Measurements from ENCODE around the gene INTU. TPM values are rescaled to one million over a fixed set of nuclear protein-coding genes. Genes with fewer than 3 reads are reported as not detected.

INTU gene
- total and polyA plus RNA-seq, 9 of the 15 experiments (the other 6 are each of a cell fraction or from before 2014, with no cell fraction given) = 1.5 to 8.9 (median 3.9) TPM

GRCh38 chr4:127756906-127757305 lies 124.1 kb downstream of the INTU start (continued):
- TF ChIP-seq IRF2 (CRISPR knock-in tag; IDR thresholded peaks at IDR 0.05) = no peak
- no peak for TF ChIP-seq TFAP4 (CRISPR knock-in tag; IDR thresholded peaks at IDR 0.05; ENCODE audit: borderline replicate concordance)
- no peak for TF ChIP-seq SREBF2 (CRISPR knock-in tag; IDR thresholded peaks at IDR 0.05)
- TF ChIP-seq HDGF (IDR thresholded peaks at IDR 0.05) = no peak

GRCh38 chr4:127759228-127759820 lies 126.6 kb downstream of the INTU start:
- no peak for DNase-seq (ENCODE audit: extremely low read depth in 1 of 4, low spot score in 3 of 4)
- ChIA-PET CTCF (ENCODE audit: low intra/inter-chr PET ratio) (no interaction called here), POLR2A (no interaction called here)
- 40% methylated on average over 2 of the region's 2 CpGs for WGBS (ENCODE audit: insufficient coverage, low coverage, missing lambda C conversion rate)
- in situ Hi-C loops (cut with MboI) = no loop called here
- no peaks in the 10 kb centered on the region; a peak in 1 of 5 replicates for H3K27me3 ChIP-seq (ENCODE audit: control insufficient read depth in 2 of 2, insufficient read depth in 2 of 2, low read length in 2 of 2)
- no peak for FAIRE-seq
- intact Hi-C loops (cut with micrococcal nuclease) = no loop called here
- H2AFZ ChIP-seq (ENCODE audit: low read depth, low read length) = no peak overlapping the region
- H3K27ac ChIP-seq (ENCODE audit: extremely low read depth, low read depth, low read length) = no peak overlapping the region
- BruUV-seq (replicated peaks) = no TSS peak
- TF ChIP-seq SOX6 (IDR thresholded peaks at IDR 0.05) = no peak
- TF ChIP-seq SPI1 (IDR thresholded peaks at IDR 0.05; ENCODE audit: borderline replicate concordance, low read depth, low read length) = 0 out of 2 replicates have a peak, but pooled peaks have one; percentile 45
- H3K4me1 ChIP-seq (replicated peaks in 1 of 2; ENCODE audit: control insufficient read depth in 2 of 2, insufficient read depth in 2 of 2, low read length in 2 of 2) = no peaks in the 10 kb centered on the region
- no peak overlapping the region for H3K9ac ChIP-seq (ENCODE audit: insufficient read depth in 1 of 2, low read depth in 2 of 2, low read length in 2 of 2)
- no peak overlapping the region for H3K4me3 ChIP-seq
- H3K9me1 ChIP-seq (ENCODE audit: control insufficient read depth, insufficient read depth, low read length) = no peaks in the 10 kb centered on the region
- no peaks in the 10 kb centered on the region for H3K9me3 ChIP-seq (replicated peaks; ENCODE audit: control insufficient read depth, insufficient read depth, low read depth, low read length)
- no peaks in the 10 kb centered on the region for H3K36me3 ChIP-seq (ENCODE audit: control insufficient read depth, insufficient read depth, low read length)
- ATAC-seq = no peak
- H3K4me2 ChIP-seq (ENCODE audit: insufficient read depth, low read length) = no peak overlapping the region
- no peaks in the 10 kb centered on the region for H3K79me2 ChIP-seq (ENCODE audit: control insufficient read depth, insufficient read depth, low read length)
- H4K20me1 ChIP-seq (replicated peaks; ENCODE audit: control insufficient read depth, insufficient read depth, low read length) = no peaks in the 10 kb centered on the region
